ENCODE results near the gene E2F7.

The E2F7 gene

DNA sequence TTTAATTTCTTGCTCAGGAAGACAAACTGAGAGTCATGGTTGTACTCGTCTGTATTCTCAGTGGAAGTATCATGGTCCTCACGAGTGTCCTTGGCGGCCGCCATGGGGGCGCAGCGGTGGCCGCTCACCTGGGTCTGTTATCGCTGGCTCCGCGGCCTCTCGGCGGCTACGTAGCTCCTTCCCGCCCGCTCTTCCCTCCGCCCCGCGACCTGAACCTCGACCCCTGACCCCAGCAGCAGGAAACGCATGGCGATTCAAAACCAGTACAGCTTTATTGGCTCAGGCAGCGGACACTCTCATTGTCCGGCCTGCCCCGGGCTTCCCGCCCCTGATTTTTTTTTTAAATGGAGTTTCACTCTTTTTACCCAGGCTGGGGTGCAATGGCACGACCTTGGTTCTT is 80.8 kb downstream of the E2F7 start:
- H3K9ac ChIP-seq (ENCODE audit: low read depth, low read length), result no peak overlapping the region
- H3K36me3 ChIP-seq (ENCODE audit: insufficient read depth, low read length), result no peaks in the 10 kb centered on the region
- no peaks in the 10 kb centered on the region for H3K9me3 ChIP-seq (ENCODE audit: control insufficient read depth, insufficient read depth, low read length)
- no peaks in the 10 kb centered on the region for H3K4me1 ChIP-seq (ENCODE audit: insufficient read depth, low read length)

DNA sequence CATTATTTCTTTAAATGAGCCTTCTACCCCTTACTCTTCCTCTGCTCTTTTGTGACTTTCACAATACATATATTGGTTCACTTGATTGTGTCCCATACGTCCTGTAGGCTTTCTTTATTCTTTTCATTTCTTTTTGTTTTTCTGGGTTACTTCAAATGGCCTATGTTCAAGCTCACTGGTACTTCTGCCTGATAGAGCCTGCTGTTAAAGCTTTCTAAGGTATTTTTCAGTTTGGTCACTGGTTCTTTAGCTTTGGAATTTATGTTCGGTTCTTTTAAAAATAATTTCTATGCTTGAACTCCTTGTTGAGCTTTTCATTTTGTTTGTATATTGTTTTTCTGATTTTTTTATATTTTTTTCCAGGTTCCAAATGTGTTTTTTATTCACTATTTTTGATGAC is 81.9 kb downstream of the E2F7 start:
- no peaks in the 10 kb centered on the region for H3K4me1 ChIP-seq (ENCODE audit: insufficient read depth, low read length)
- H3K9me3 ChIP-seq (ENCODE audit: control insufficient read depth, insufficient read depth, low read length), result no peaks in the 10 kb centered on the region
- H3K9ac ChIP-seq (ENCODE audit: low read depth, low read length), result no peak overlapping the region
- no peaks in the 10 kb centered on the region for H3K36me3 ChIP-seq (ENCODE audit: insufficient read depth, low read length)

DNA sequence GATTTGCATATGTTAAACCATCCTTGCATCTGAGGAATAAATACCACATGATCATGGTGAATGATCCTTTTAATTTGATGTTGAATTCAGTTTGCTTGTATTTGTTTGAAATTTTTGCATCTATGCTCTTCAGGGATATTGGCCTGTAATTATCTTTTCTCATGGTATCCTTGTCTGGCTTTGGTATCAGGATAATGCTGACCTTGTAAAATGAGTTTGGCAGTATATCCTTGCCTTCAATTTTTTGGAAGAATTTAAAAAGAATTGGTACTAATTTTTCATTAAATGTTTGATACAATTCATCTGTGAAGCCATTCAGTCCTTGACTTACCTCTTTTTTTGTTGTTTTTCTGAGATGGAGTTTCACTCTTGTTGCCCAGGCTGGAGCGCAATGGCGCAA is 85.2 kb downstream of the E2F7 start:
- H3K9me3 ChIP-seq (ENCODE audit: control insufficient read depth, insufficient read depth, low read length), result no peaks in the 10 kb centered on the region
- H3K9ac ChIP-seq (ENCODE audit: low read depth, low read length), result no peak overlapping the region
- no peaks in the 10 kb centered on the region for H3K36me3 ChIP-seq (ENCODE audit: insufficient read depth, low read length)
- H3K4me1 ChIP-seq (ENCODE audit: insufficient read depth, low read length), result peaks cover 4% of the 10 kb centered on the region; the same call in 1 of the 2 replicates

DNA sequence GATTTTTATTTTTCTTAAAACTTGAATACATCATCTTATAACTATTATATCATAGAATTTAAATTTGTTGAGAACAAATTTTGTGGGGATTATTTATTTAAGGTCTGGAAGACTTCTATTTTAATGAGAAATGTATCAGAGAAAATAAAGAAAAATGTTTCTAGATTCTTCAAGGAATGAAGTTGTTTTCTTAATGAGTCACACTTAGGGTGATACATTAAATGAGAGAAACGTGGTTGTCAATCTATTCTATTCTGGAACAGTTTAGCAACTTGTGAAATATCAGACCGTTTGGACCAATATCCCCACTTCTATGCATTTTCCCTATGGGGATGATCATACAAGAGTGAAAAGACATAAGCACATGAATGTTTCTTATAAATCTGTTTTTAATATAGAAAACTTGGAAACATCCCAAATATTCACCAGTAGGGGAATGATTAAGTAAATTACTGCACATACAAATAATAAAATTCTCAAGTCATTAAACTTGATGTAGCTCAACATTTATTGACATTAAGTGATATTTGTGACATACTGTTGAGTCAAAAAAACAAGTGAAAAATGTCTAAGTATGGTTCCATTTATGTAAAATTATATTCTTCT is 88.5 kb downstream of the E2F7 start:
- Histone ChIP-seq H3K9me3 (ENCODE audit: control insufficient read depth, insufficient read depth, low read length) (no peaks in the 10 kb centered on the region), H3K36me3 (ENCODE audit: insufficient read depth, low read length) (no peaks in the 10 kb centered on the region), H3K4me1 (ENCODE audit: insufficient read depth, low read length) (peaks cover 9% of the 10 kb centered on the region; the same call in 1 of the 2 replicates), H3K9ac (ENCODE audit: low read depth, low read length) (no peak overlapping the region)
